ENCODE data around the gene PRKCH.
A peak's percentile ranks its signal among the peaks of the same experiment; 100 is the strongest.

The PRKCH gene

GRCh38 chr14:61536661-61537562 lies 215.5 kb downstream of the PRKCH start:
- DNase-seq = no peak

- DNase-seq = no peak
These were observed 216.4 kb downstream of the PRKCH start for GRCh38 chr14:61537563-61538463.

- no peak for DNase-seq
These were observed 217.2 kb downstream of the PRKCH start for GRCh38 chr14:61538464-61539022.

GRCh38 chr14:61539631-61540030 lies 218.3 kb downstream of the PRKCH start:
- no peak for DNase-seq

- DNase-seq = no peak
These were observed 219.6 kb downstream of the PRKCH start for GRCh38 chr14:61540931-61541330.

- DNase-seq = peak; percentile 51
These were observed 221.7 kb downstream of the PRKCH start for GRCh38 chr14:61542848-61543790.

GRCh38 chr14:61543946-61544345 lies 222.6 kb downstream of the PRKCH start:
- DNase-seq = peak; percentile 54

- peak; percentile 41 for DNase-seq
These were observed 223.3 kb downstream of the PRKCH start for GRCh38 chr14:61544448-61545330.

GRCh38 chr14:61545726-61546455 lies 224.5 kb downstream of the PRKCH start:
- DNase-seq = no peak

GRCh38 chr14:61547186-61548069 lies 226.0 kb downstream of the PRKCH start:
- no peak for DNase-seq

GRCh38 chr14:61549425-61549824 lies 228.0 kb downstream of the PRKCH start:
- no peak for DNase-seq

- no peak for DNase-seq
These were observed 230.0 kb downstream of the PRKCH start for GRCh38 chr14:61551384-61551783.

- no peak for DNase-seq
These were observed 230.9 kb downstream of the PRKCH start for GRCh38 chr14:61552241-61552640.

GRCh38 chr14:61553730-61554641 lies 232.6 kb downstream of the PRKCH start:
- DNase-seq = peak; percentile 54

GRCh38 chr14:61555056-61555838 lies 233.9 kb downstream of the PRKCH start:
- DNase-seq = peak; percentile 42

- no peak for DNase-seq
These were observed 235.1 kb downstream of the PRKCH start for GRCh38 chr14:61556455-61556854.

GRCh38 chr14:61557262-61557661 lies 235.9 kb downstream of the PRKCH start:
- no peak for DNase-seq
